Muscle of arm (tissue), 14 donors: ENCODE measurements around the gene DDC. TPM values are rescaled to one million over a fixed set of nuclear protein-coding genes. Genes with fewer than 3 reads are reported as not detected.

Experiments
- DNase-seq: peaks from one replicate; pipeline ENCODE4 v3.0.0-alpha.2; 2013
- long read RNA-seq, 11 donors: transcript quantifications; one replicate each; lab custom pipeline, GENCODE V29; 2026
- polyA plus RNA-seq, 12 donors: library from polyadenylated mRNA; unstranded; fragments of 120-200 nt; gene quantifications; one replicate each; pipeline ENCODE4 v1.2.1, GENCODE V29; 2013; ENCODE audit not compliant: insufficient read length in 12 of 12

DDC gene
- polyA plus RNA-seq, result 10 to 100 TPM in 1 of 12 donors, under 1 TPM in 8, not detected in 3; 0.21 to 47.3 (median 0.45) TPM
- long read RNA-seq, donor 1, transcript DDC-207 (15 exons, 2,041 nt), result major isoform, 16 of 86 reads
- long read RNA-seq, donor 1, partial matches to known transcripts, result 64 of 86 reads
- long read RNA-seq, donor 1, other reads (novel, unspliced or antisense), result 0 of 86 reads
- long read RNA-seq, donor 2, result 0 reads
- long read RNA-seq, donor 3, result 0 reads
- long read RNA-seq, donor 4, result 0 reads
- long read RNA-seq, donor 5, result 0 reads
- long read RNA-seq, donor 6, result 0 reads
- long read RNA-seq, donor 7, partial matches to known transcripts, result 0 of 1 reads
- long read RNA-seq, donor 7, other reads (novel, unspliced or antisense), result 0 of 1 reads
- long read RNA-seq, donor 8, result 0 reads
- long read RNA-seq, donor 9, result 0 reads
- long read RNA-seq, donor 10, result 0 reads
- long read RNA-seq, donor 11, result 0 reads

DNA sequence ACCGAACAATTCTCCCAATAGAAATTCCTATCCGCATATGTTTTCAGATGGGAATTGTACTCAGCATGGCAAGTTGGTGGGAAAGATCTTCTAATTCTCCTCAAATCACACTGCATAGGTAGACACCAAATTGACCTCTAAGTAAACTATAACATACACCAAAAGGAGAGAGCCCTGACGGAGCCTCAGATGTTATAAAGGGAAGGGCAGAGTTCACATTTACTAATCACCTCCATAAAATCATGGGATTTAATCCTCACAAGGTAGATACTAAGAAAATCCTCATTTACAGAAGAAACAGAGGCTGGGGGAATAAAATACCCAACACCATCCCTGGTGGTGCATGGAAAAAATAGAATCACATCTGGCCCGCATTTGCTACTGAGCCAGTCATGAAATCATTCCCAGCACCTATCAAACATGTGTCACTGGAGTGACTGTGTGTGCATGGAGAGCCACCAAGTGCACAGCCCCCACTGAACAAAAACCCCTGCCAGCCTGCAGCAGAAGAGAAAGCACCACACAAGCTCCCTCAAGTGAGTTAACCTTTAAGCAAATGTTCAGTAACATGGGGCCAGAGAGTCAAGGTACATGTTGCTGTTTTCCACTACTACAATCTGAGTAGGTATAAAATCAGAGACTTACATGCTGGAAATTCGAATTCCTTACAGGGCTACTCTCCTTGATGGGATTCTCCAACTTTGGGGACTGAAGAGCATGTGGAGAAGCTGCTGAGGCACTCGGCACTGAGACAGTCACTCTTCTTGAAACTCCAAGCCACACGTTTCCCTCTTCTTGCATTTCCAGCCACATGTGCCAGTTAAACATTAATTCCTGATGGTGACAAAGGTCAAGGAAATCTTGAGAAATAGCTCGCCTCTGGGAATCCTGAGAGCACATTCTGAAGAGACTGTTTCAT, at the start of gene DDC:
DDC (minus strand) TSS at position 766 of the 919 bp plus-strand sequence. CDS start 21,320 bp downstream, outside the sequence.
- DNase-seq, result no peak

DNA sequence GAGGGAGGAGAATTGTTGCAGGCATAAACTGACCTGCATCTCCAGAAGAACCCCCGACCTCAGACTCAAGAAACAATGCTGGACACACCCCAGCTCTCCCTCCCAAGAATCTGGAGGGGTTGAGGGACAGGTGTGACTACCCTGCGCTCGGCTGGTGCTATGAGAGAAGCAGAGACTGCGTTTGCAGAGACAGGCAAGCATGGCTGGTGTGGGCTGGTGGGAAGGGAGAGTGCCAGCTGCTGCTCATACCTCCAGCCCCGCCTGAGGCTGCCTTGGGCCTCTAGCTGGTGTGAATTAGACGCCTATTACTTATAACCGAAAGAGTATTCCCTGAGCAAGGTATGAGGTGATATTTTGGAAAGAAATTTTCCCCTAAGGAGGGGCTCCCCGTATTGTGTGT, 48.3 kb upstream of the DDC start:
- no peak for DNase-seq

DNA sequence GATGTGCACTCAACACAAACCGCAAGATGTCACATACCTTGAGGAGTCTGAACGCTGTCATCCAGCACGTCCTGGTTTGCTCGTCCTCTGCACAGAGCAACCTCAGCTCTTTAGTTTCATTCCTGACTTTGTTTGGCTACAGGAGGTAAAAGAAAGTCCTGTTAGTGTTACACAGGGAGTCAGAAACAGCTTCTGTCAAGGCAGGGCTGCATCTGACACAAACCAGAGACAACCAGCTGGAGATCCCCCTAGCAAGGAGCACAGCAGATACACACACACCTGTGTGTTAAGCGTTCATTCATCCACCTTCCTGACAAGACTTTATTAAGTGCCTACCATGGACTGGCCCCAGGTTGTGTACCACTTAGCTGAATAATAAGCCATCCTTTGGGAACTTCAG, 47.5 kb upstream of the DDC start:
- DNase-seq, result no peak

- DNase-seq, result no peak
Observed at GRCh38 chr7:50610521-50611277, 45.5 kb upstream of the DDC start.

DNA sequence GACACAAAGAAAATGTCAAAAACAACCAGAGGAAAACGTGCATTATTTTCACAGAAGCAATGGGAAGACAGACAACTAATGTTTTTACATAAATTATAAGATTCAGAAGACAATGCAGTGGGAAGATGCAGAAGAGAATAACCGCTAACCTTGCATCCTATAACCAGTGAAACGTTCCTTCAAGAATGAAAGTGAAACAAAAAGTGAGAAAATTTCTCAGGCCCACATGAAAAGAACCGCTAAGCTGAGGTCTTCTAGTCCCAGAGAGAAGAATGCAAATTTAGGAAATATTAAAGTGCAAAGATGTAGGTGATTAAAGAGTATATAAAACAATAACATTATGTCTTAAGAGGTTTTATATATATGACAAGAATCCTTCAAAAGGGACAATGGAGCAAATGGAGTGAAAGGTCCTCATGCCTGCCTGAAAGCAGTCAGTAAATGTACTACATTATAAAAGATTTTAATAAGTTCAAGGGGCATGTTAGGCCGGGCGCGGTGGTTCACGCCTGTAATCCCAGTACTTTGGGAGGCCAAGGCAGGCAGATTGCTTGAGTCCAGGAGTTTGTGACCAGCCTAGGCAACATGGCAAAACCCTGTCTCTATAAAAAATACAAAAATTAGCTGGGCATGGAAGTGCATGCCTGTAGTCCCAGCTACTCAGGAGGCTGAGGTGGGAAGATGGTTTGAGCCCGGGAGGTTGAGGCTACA, 43.1 kb upstream of the DDC start:
- DNase-seq, result no peak

DNA sequence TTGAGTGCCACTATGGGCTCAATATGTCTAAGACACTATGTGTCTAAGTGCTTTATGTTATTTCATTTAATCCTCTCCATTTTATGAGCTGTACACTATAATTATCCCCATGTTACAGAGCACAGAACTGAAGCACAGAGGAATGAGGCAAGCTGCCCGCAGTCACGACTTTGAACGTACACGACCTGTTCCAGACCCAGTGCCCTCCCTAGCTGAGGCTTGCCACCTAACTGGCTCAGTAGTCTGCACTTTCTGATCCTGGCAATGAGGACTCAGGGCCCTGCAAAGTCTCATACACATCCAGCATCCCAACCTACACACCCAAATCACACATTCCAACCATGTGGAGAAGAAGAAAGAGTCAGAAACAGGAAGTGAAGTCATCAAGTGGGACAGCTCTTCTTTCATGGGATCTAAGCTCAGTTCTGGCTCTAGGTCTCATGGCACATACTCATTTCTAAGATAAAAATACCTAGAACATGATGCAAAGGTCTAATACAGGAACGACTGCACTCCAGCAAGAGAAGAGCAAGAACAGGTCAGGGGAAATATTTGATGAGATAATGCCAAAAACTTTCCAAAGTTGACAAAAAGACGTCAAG, 42.4 kb upstream of the DDC start:
- no peak for DNase-seq

DNA sequence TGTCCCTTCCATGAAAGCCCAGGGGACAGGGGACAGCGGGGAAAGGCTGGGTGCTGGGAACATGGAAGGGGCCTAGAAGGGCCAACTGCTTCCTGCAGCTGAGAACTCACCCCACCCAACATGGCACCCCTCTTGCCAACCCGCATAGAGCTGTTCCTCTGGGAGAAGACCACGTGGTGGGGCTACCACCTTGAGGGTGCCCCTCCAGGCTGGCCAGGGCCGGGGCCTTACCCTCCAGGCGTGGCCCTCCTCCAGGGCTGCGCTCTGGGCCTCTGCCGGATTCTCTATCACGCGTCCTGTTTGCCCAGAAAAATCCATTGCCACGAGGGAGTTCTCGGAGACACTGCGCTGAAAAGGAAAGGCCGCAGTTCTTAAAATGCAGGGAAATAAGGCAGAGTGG, 39.9 kb upstream of the DDC start:
- DNase-seq, result no peak

- no peak for DNase-seq
Observed at GRCh38 chr7:50603287-50603686, 38.1 kb upstream of the DDC start.

- DNase-seq, result no peak
Observed at GRCh38 chr7:50599385-50599784, 34.2 kb upstream of the DDC start.

DNA sequence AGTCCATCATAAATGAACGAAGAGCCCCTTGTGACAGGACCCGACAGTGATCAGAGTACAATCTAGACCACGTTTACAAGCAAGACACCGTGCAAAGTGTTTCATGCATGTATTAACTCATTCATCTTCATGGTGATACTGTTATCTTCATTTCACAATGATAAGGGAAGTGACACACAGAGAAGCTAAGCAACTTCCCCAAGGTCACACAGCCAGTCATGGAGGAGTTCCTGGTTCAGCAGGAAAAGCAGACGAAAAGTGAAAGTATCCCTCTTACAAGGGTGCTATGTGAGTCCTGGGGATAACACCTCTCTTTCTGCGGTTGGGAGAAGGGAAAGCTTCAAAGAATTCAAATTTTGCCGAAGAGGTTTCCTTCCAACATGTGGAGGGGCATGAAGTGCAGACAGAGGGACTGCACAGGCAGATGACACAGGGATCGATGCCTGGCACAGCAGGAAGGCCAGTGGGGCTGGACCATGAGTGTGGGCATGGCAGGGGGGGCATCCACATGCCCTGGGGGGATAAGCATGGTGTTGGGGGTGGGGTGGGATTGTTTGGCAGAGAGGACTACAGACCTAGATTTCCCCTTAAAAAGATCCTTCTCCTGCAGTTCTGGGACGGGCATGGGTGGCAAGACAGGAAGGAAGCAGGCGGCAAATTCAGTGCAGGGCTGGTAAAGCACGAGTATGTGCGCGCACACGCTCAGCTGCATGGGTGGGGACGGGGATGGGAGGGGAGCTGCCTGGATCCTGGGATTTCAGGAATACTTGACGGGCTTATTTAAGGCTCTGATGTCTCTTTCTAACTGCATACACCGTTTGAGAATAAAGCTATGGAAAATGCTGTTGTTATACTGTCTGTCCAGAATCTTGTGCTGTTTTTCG, 33.5 kb upstream of the DDC start:
- no peak for DNase-seq

GRCh38 chr7:50596484-50596883, 31.3 kb upstream of the DDC start:
- no peak for DNase-seq

DNA sequence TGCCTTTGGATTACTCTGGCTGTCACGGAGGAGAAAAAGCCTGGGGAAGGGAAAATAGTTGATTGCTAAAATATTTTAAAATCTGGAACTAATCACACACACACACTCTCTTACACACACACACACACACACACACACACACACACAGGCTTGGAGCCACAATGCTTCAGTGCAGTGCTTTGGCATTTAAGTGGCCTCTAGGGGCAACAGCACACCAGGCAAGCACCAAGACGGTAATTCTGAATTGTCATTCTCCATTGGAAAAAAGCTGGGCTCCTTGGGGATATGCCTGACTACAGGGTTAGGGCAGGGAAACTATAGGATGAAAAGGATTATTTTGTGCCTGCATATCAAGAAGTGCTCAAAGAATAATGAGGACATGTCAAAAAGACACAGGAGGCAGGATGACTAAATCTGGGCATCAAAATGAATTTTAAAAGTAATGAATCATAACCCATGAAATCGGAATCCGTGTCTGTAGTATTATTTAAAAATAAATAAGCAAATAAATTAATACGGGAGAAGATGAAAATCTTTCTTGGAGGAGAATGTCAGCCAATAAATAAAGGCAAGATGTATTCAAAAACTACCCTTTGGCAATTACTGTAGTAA, 30.4 kb upstream of the DDC start:
- no peak for DNase-seq

- DNase-seq, result no peak
Observed at GRCh38 chr7:50594734-50595485, 29.7 kb upstream of the DDC start.

DNA sequence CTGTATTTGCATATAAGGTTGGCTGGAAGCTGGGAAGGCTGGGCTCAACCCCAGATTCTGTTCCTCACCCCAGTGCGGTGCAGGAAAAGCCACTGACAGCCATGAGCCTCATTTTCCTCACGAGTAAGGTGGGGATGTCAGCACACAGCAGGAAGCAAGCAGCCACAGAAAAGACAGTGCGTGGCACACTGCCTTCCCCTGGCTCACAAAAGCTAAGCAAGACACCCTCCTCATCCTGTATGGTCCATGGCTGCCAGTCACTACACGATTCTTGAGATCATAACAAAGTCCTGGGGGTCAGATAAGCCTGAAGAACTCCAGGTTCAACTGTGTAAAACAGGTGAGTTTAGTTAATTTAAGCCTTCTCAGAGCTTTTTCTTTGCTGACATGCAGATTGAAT, 28.9 kb upstream of the DDC start:
- DNase-seq, result no peak

DNA sequence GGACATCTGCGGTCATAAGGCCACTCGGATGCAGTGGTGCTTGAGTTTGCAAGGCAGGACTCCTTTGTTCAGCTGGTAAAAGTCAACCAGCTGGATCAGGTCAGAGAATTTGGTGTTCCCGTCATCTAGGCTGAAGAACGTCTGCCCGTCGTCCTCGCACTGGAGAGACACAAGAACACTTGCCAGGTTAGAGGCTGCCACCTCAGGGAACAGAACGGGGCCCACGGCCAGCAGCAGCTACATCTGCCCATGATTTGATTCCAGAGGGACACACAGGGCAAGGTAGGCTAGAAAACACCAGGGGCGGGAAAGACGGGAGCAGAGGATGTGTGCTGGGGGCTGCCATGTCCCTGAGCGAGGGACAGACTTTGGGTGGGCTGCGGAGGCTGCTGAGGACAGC, 27.7 kb upstream of the DDC start:
- DNase-seq, result no peak

DNA sequence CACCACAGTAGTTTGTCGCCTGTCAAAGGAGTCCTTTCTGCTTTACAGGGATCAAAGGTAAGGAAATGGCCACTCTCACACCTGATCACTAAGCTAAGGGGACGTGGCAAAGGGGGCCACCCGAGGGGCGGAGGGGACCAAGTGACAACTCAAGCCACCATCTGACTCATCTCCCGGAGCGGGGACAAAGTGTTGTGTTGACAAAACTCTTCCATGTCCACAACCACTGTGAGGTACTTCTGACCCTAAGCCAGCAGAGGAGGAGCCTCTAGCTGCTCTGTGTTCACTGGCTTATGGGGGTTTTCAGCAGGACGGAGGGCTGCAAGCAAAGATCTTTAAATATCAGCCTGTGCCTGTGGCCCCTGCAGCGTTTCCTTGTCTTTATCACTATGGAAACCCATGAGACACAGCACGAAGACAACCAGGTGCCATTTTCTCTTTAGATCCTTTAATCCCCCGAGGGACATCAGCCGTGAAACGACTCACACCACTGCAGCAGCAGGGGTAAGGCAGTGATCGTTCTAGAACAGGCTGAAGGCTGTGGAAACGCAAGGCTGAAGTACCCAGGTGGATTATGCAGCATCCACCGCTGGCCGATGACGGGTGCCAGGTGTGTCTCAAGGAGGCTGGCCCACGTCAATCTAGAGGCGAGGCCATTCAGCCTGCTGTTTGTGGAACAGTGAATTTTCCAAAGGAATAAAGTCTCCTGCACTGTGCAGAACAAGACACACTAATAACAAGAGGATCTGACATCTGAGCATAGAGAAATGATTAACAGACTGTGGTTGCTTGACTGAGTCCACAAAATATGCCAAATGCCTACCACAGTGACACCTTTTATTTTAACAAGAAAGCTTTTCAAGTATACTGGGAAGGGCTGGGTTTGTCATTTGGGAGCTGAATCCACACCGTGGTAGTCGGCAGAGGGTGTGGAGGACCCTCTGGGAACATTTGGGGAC, 26.6 kb upstream of the DDC start:
- DNase-seq, result no peak

DNA sequence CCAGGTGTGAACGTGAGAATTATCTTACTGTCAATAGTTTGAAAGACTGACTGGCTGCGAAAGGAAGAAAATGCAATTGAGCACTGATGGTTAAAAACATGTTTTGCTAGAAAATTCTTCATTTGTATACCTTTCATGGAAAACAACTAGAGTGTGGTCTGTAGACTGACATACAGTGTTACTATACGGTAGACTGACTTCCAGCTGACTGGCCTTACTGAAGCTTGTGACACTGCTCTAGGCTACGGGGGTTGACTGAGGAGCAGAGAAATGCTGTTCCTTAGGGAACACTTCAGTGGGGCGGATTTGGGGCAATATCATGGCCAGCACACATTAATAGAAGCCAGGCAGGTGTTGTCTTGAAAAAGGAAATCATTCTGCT, 25.9 kb upstream of the DDC start:
- no peak for DNase-seq

DNA sequence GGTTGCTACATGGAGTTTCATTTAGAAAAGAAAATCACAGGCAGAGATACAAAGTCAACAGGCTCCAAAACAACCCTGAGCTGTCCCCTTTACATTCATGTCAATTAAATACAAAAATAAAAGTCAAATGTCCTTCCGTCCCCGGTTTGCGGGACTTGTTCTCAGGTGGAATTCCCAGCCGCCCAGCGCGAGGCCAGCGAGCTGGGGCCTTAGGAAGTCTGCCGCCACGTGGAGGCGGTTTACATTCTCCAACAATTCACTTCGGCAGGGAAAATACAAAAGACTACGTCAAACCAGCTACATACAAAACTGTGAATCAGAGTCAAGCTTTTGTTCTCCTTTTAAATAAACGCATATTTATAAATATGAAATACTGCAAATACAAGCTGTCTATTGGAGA, 25.3 kb upstream of the DDC start:
- DNase-seq, result no peak
